GM23248 (cell line): ENCODE results near the gene ADORA1.

Experiments
- EZH2 ChIP-seq: fragments of 200-600 bp; sonication (generic); IDR thresholded peaks from 2 replicates; pipeline ENCODE4 v1.6.1; 2018; ENCODE audit warnings: antibody characterized with exemption, mild to moderate bottlenecking; ENCODE audit not compliant: insufficient read depth, poor library complexity, severe bottlenecking
- EZH2phosphoT487 ChIP-seq: fragments of 200-600 bp; sonication (generic); IDR thresholded peaks from 2 replicates; pipeline ENCODE4 v1.6.1; 2018; ENCODE audit warnings: antibody characterized with exemption, moderate library complexity, mild to moderate bottlenecking, low read depth; ENCODE audit not compliant: insufficient read depth

GRCh38 chr1:203151362-203152157 lies 24.0 kb downstream of the ADORA1 start:
- TF ChIP-seq EZH2 (no peak), EZH2phosphoT487 (no peak)
